ENCODE results near the gene FOXO6. TPM values are rescaled to one million over a fixed set of nuclear protein-coding genes. Genes with fewer than 3 reads are reported as not detected.

FOXO6 gene
- polyA plus RNA-seq, 1 donor = 1.2 TPM

DNA sequence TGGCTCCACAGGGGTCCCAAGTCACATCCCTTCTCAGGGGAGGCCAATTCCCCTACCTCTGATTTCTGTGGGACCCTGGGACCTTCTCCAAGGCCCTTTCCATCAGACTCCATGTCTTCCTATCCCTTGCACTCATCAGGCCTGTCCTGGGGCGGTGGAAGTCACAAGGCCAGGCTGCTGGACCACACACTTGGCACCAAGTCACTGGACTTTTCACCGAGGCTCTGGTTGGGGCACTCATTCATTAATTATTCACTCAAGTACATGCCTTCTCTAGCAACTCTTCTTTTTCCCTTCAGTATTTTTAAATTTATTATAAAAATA lies 11.2 kb upstream of the FOXO6 start:
- DNase-seq = no peak

DNA sequence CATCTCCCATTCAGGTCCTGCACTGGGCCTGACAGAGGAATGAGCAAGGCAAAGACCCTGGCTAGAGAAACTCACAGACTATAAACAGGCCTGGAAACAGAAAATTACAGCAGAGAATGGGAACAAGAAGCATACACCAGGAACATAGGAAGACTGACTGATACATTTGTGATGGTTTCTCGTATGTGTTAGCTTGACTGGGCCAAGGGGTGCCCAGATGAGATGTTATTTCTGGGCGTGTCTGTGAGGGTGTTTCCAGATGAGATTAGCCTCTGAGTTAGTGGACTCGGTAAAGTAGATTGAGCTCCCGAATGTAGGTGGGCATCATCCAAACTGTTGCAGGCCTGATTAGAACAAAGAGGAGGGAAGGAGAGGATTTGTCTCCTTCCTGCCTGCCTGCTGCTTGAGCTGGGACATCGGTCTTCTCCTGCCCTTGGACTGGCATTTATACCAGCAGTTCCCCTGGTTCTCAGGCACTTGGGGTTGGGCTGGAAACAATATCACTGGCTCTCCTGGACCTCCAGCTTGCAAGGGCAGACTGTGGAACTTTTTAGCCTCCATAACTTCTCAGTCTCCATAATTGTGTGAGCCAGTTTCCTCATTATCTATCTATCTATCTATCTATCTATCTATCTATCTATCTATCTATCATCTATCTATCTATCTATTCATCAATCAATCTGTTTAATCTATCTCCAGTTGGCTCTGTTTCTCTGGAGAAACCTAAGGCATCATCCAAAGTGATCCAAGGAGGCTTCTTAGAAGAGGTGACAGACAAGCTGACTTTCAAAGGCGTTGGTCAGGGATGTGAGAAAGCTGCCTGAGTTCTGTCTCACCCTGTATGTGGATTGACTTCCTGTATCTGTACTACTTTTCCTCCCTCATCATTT lies 9.7 kb upstream of the FOXO6 start:
- no peak for DNase-seq

DNA sequence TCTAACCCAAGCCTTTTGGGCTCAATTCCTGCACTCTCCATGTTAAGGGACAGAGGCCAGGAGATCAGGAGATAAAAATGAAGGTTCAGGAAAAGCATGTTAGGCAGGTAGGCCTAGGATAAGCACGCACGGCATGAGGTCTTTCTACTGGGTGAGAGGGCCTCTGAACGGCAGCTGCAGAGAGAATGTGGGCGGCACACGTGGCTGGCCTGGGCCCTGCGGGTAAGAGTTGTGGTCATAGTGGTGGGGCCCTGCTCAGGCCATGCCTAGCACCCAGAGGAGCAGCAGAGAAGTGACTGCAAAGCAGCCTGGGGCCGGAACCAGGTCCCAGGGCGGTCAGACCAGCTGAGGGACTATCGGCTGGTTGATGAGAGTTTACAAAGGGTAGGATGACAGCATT lies 7.5 kb upstream of the FOXO6 start:
- DNase-seq = no peak

DNA sequence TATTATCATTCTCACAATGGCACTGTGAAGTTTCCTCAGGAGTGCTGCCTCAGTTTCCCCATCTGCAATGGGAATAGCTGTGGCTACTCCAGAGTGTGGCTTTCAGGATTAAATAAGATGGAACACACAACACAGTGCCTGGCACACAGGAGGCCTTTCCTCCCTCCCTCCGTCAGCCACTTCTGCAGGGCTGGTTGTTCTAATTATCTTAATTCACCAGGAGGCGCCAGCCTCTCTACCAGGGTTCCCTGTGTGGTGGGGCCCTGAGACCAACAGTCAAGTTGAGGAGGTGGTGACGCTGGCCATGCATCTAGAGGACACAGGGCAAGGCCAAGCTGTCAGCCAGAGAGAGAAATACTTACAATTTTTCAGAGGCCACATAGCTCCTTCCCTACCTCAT lies 6.3 kb upstream of the FOXO6 start:
- DNase-seq = no peak

DNA sequence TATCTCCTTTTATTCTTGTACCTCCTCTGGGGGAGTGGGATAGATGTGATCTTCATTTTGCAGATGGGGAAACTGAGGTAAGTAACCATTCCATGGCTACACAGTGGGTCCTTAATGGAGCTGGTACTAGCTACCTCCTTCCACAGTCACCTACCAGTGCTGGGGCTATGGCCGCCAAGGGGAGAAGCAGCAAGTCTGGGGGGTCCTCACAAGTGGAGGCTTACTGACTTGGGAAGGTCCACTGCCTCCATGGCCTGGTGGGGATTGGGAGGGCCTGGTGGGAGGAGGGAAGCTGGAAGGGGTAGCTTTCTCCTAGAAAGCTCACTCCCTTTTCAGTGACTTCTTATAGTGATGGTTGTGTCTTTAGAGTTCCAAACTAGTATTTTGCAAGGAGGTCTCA lies 5.9 kb upstream of the FOXO6 start:
- DNase-seq = no peak

DNA sequence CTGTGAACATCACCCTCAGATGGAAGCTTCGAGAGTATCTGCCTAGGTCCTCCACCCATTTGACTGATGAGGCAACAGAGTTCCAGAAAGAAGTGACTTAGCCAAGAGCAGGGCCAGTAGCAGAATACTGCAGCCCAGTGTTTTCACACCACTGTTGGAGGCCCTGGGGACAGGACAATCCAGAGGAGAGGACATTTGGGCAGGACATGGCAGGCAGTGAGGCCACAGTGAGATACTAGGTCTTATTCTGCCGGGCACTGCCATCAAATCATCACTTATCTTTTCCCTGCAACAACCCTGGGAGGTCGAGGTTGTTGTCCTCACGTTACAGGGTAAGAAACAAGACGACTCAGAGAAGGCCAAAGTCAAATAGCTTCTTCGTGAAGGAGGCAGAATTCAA lies 5.5 kb upstream of the FOXO6 start:
- DNase-seq = no peak

DNA sequence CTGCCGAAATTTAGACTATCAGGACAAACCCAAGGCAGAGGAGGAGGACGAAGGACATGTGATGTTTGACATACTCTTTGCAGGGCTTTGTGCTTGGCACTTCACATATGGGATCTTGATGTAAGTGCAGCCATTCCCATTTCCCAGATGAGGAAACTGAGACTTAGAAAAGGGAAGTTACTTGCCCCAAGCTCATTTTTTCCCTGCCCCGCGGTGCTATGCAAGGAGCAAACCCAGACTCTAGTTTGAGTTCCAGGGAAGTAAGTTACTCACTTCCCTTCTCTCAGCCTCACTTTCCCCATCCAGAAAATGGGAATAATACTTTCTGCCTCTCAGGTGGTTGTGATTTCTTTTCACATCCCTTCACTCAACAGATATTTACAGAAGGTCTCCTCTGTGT lies 4.5 kb upstream of the FOXO6 start:
- no peak for DNase-seq

DNA sequence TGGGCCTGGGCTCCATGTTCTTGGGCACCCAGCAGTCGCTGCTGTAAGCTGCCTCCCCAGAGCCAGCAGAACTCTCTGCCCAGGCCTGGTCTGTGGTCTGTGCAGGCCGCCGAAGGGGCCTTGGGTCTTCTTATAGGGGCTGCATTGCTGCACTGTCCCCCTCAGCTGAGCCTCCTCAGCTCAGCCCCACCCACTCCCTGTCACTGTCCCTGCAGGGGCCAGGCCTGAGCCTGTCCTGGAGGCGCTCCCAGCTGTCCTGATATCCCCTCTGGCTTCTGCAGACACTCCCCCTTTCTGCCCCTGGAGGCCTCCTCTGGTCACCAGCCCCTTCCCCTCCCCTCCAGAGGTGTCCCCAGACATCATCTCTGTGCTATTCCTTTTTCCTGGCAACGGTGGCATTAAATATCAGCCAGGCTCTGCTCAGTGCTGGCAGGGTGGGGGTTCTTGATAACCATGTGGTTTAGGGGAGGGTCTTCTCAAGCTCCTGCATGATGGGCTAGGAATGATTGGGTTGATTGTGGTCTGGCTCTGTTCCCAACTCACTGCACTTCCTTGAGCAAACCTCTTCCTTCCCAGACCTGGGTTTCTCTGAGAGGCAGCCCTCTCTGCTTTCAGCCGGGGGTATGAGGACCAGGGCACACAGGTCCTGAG lies 3.7 kb upstream of the FOXO6 start:
- DNase-seq = no peak

DNA sequence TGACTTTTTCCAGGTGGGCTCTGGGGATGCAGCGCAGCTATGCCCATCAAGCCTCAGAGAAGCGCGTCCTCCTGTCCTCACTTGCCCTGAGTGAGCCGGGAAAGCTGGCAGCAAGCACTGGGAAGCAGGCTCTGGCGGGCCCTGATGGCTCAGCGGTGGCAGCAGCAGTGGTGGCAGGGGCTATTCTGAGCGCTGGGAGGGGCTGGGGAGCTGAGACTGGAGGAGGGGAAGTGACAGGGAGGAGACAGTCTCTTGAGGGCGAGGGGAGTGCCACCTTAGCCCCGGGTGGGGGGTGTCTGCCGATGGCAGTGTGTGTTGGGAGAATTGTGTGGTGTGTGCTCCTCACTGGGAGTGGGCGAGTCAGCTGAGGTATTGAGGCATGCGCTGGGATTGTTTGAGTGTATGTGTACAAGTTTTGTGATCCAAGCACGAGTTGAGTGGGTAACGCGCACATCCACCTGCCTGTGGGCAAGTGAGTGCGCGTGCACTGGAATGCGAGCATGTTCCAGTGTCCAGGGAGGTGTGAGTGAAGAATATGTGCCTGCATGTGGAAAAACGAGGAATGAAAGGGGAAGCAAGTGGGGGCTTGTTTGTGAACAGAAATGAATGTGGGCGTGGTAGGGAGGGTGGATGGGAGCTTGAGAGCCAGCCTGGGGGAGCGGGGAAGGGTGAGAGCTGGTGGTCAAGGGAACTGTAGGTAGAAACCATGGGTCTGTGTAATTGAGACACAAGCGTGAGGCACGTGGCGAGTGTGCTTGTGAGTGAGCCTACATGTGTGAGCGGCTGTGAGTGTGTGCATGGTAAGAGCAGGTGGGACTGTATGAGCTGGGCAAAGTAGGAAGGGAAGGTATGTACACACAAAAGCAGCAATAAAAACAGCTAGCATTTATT lies 2.9 kb upstream of the FOXO6 start:
- DNase-seq = no peak

DNA sequence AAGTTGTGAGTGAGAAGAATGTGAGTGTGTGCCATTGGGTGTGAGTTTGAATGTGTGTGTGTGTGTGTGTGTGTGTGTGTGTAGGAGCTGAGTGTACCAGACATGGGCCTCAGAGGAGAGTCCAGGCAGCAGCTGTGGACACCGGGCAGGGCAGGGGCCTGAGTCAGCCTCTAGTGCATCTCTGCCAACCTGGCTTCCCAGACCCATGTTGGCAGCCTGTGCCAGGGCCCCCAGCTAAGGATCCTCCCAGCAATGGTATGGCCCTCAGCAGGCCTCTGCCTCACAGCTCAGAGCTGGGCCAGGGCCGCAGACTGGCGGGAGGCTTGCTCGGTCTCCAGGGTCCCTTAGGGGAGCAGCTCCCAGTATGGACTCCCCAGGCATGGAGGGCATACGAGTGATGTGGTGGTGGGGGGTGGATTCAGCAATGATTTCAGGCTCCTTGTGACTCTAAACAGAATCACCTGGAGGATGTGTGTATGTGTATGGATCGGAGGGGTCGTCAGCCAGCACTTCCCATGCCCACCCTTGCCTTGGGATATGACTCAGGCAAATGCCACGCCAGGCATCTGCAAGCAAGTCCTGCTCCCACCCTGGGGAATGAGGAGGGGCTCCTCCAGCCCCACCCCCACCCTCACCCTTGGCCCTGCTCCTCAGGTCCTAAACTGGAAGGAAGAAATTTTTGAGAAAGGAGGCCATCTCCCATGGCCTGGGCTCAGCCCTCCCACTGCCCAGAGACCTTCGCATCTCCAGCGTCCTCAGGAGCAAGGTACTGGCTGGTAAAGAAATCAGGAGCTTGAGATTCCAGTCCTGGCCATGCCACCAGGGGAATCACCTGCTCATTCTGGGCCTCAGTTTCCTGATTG lies 1.8 kb upstream of the FOXO6 start:
- DNase-seq = no peak

DNA sequence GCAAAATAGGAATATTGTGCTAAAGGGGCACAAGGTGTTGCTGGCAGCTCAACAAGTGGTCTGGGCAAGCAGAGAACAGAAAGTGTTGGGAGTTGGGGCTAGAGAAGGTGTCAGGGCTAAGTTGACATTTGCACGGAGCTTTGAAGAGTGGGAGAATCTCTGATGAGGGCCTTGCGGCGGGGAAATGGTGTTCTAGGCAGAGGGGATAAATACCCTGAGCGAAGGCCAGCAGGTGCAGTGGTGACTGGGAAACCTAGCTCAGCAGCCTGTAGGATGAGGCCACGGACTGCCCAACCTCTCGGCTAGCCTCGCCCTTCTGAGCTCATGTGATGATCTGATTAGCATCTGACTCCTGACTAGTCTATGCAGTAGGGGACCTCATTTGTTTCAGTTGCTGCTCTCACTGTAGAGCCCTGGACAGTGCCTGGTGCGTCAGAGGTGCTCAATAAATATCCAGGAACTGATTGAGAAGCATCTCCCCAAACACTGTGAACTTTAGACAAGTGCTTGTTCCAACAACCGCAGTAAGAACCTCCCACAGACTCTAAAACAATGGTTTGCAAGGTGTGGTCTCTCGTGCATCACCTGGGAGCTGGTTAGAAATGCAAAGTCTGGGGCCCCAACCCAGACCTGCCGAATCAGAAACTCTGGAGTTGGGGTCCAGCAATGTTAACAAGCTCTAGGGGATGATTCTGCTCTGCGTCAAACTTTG lies 1.0 kb upstream of the FOXO6 start:
- DNase-seq = no peak

DNA sequence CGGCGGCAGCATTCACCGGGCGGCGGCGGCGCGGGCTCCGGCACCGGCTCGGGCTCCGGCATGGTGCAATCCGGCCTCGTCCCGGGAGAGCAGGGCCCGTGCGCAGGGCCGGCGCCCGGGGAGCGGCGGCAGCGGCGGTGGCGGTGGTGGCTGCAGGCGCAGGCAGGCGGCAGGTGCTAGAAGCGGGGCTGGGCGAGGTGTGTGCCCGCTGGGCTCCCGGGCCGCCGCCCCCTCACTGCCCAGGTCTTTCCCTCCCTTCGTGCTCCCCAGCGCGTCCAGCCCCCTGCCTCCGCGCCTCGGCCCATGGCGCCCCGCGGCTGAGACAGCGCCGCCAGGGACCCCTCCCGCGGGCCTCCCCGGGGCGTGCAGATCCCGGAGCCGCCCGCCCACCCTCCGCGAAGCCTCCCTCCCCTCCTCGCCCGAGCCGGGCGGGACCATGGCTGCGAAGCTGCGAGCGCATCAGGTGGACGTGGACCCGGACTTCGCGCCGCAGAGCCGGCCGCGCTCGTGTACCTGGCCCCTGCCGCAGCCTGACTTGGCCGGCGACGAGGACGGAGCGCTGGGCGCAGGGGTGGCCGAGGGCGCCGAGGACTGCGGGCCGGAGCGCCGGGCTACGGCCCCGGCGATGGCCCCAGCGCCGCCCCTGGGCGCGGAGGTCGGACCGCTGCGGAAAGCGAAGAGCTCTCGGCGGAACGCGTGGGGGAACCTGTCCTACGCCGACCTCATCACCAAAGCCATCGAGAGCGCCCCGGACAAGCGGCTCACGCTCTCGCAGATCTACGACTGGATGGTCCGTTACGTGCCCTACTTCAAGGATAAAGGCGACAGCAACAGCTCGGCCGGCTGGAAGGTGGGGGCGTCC lies 492 bp downstream of the FOXO6 start:
- no peak for DNase-seq

DNA sequence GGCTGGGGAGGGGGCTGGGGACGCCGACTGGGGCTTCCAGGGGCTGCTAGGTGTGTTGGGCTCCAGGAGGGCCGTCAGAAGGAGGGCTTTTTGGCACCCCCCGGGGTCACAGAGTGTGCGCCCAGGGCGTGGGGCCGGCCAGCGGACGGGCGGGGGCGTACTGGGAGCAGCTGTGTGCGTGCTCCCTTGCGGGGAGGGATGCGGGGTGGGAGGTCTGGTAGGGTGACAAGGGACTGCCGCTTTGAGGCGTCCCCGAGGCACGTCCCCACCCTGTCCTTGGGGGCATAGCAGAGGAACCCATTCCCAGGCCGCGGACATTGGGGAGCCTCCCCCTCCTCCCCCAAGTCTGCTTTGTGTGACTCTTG lies 1.1 kb downstream of the FOXO6 start:
- DNase-seq = no peak

DNA sequence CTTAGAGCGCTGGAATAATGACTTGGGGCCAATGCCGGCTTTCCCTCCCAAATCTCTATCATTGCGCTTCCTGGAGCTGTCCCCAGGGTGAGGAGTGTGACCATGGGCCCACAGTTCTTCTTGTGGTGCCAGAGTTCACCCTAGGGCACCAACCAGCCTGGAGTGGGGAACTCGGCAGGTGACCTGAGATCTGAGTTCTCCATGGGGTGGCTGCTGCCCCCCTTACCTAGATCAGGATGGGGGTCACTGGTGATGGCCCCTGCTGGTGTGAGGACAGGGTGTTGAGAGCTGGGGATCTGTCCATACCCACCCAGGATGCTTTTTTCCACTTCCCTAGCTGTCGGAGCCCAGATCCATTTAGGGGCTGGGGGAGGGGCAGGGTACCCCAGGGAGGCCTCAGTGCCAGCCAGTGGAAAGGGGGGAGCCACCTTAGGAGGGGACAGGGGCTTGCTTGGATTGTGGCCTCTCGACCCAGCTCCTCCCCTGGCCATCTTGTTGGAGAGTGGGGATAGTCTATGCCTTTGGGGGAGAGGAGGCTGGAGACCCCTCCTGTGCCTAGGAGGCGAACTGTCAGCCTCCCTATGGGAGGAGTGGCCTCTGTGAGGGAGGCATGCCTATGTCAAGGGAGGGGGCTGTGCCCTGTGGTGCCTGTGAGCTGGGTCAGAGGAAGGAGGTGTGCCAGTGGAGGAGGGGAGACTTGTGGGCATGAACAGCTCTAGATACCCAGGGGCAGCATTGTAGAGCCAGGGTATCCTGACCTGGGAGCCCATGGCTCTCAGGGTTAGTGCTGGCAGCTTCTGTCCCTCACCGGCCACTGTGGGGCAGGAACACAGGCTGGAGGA lies 1.7 kb downstream of the FOXO6 start:
- no peak for DNase-seq

DNA sequence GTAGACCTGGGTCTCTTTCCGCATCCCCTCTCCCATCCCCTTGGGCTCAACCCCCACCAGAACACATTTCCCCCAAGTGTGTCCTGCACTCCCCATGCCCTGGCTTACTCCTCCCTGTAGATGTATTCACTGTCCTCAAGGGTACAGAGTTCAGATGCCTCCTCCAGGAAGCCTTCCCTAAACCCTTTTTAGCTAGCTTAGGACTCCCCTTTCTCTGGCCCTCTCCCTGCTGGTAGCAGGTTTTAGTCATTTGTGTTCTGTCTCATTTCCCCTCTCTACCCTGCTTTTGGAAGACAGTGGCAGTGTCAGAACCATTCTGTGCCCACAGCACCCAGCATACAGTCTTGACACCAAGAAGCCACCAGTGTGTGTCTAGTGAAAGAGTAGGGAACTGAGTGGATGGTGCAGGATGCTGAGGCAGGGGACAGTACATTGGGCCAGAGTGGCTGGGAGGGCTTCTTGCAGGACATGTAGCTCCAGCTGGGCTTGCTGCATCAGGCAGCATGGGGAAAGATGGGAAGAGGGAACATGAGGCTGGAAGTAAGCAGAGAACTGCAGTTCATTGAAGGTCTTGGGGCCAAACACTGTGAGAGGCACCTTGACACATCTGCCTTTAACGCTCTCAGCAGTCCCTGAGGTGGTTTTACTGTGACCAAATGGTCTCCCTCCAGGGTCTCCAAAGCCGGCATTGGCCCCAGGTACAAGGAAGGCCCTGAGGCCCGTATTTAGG lies 2.5 kb downstream of the FOXO6 start:
- no peak for DNase-seq

DNA sequence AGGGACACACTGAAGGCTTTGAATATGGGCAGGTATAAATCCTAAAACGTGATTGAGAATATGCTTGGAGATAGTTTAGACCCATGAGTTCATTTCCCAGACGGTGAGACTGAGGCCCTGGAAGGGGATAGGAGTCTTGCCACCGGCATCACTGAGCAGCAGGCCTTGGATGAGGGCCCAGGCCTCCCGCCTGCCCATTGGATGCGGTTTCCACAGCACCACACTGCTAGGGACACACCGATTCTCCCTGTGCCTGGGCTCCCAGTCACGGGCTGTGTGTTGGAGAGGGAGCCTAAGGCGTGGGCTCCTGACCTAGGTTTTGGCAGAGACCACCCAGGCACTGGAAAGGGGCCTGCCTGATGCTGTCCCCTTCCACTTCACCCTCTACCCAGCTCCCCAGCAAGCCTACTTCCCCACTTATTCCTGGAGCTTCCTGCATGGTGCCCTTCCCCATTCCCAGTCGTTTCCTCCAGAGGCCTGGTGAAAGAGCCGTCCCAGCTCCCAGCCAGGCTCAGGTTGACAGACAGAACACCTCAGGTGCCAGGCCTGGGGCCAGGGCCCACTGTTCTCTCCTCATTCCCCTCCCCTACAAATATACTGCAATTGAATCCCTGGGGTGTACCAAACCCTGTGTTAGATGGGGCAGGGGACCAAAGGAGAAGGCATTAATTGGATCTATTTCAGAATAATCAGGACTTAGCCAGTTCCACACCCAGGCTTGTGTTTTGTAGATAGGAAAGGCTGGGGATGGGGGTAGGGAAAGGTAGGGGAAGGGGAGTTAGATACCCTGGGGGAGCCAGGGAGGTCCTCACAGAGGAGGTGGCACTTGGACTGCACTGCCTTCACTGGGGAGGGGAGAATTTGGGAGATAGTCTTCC lies 3.4 kb downstream of the FOXO6 start:
- no peak for DNase-seq

DNA sequence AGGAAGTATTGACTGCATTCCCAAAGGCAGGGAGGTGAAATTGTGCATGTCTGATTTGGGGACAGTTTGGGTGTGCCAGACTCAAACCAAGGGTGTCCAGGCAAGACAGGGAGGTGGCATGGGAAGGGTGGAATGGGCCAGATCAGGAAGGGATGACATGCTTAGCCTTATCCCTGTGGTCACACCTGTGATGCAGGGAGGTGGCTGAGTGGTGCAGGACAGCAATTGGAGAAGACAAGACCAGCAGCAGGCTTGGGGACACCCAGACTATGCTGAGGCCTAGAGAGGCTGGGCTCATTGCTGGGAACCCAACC lies 4.0 kb downstream of the FOXO6 start:
- DNase-seq = no peak
